Gastrocnemius medialis (tissue), 4 donors: ENCODE measurements around the gene CD274.

Experiments used
- CTCF ChIP-seq, 5 experiments: fragments of 450-650 bp in 3 of 5; fragments of 200-600 bp in 2 of 5; sonication (generic) in 2 of 5; IDR thresholded peaks in 4 of 5; conservative IDR thresholded peaks in 1 of 5; 1 replicate in 4 of 5; 2 replicates in 1 of 5; pipeline ENCODE4 v1.5.1; 2016 to 2019; ENCODE audit warnings: antibody characterized with exemption in 5 of 5, mild to moderate bottlenecking in 3 of 5, moderate library complexity in 3 of 5
- POLR2A ChIP-seq, 2 donors: fragments of 450-650 bp; IDR thresholded peaks; one replicate each; pipeline ENCODE4 v1.6.1; 2017; ENCODE audit warnings: antibody characterized with exemption in 2 of 2, mild to moderate bottlenecking in 2 of 2, moderate library complexity in 2 of 2

- no peak for TF ChIP-seq CTCF (IDR thresholded peaks at IDR 0.05 in 4 of 5, conservative IDR thresholded peaks at IDR 0.05 in 1 of 5)
- no peak for TF ChIP-seq POLR2A (IDR thresholded peaks at IDR 0.05)
These were observed 1.9 kb downstream of the CD274 start for GRCh38 chr9:5452286-5452609.
